COLO668 (cell line): ENCODE data around the gene METRNL.
"Not testable (repeated sequence)": the region's sequence is repeated elsewhere in the genome, so short reads cannot be mapped to it uniquely, and the experiment has no call there.

Source experiments
- DNase-seq: peaks from one replicate; lab custom pipeline; 2025; ENCODE audit not compliant: unreplicated experiment; lab: John Stamatoyannopoulos, UW

METRNL gene

DNA sequence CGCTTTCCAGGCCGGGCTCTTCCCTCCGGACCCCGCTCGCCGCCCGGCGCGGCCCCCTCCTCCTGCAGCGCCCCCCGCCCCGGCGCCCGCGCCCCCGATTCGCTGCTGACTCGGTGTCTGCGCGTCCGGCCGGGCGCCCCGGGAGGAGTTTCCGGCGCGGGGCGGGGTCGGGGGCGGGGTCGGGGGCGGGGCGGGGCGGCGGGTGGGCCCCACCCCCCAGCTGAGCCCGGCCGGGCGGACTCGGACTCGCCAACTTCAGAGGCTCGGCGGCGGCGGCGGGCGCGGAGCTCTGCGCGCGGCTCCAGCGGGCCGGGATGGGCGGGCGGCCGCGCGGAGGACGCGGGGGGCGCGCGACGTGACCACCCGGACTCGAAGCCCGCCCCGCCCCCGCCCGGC, at the start of gene METRNL:
Gene METRNL, plus strand, starts transcription at position 258 of the 396 bp plus-strand sequence. CDS start 207 bp downstream, outside the sequence.
- DNase-seq = peak; percentile 50

DNA sequence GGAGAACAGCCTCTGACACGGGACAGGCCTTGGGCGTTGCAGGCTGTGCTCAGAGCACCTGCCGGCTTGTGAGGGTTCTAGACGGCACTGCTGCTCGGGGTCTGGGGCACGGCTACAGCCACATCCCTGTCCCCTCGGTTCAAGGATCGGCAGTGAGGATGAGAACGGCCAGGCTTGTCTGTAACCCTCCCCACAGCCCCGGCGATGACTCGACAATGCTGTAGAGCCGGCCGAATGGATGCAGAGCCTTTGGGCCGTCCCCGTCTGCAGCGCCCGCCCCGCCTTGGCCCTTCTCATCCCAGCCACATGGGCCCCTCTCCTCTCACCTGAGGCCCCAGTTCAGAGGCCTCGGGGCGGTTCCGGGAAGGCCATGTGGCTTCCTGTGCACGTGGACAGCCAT, 49.0 kb upstream of the METRNL start:
- no peak for DNase-seq

DNA sequence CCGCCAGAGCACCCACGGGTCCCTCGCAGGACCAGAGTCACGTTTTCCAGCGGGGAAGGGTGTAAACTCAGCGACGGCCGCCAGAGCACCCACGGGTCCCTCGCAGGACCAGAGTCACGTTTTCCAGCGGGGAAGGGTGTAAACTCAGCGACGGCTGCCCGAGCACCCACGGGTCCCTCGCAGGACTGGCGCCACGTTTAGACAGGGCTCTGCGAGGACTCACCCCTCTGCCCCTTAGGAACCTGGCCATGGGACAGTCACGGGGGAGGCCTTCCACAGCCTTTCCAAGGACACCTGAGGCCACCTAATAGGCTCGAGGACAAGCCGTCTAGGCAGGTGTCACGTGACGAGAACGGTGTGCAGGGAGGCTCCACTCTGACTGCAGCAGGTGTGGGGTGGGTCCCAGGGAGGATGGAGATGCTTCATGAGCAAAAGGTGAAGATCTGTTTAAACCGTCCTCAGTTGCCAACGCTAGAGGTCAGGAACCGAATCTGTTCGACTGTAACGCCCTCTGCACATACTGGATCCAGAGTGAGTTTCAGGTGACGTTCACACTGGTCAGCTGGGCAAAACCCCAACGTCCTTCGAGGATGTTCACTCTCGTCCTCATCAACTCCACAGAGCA, 48.0 kb upstream of the METRNL start:
- no peak for DNase-seq

GRCh38 chr17:83031946-83032451, 47.4 kb upstream of the METRNL start:
- DNase-seq = not testable (repeated sequence)

- no peak for DNase-seq
Measured at GRCh38 chr17:83032781-83033180, 46.6 kb upstream of the METRNL start.

- no peak for DNase-seq
Measured at GRCh38 chr17:83034525-83034924, 44.9 kb upstream of the METRNL start.

GRCh38 chr17:83035722-83036121, 43.7 kb upstream of the METRNL start:
- DNase-seq = no peak

- DNase-seq = no peak
Measured at GRCh38 chr17:83036193-83036592, 43.2 kb upstream of the METRNL start.

DNA sequence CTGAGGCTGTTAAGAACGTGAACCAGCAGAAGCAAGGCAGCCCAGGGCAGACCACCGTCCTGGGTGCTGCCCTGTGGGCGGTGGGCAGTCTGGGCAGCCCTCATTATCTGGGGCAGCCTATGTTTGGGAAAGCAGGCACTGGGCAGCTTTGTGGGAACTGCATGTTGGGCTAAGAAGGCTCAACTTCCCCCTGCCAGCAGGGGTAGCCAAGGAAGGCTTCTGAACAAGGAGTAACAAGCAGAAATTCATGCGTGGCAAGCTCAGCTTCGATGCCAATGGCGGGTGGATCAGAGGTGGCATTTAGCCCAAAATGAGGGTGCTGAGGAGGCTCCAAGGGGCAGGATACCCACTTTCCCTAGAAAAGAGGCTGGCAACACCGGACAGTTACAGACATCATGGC, 42.7 kb upstream of the METRNL start:
- DNase-seq = no peak

- DNase-seq = no peak
Measured at GRCh38 chr17:83037084-83037873, 42.1 kb upstream of the METRNL start.

GRCh38 chr17:83037874-83038165, 41.6 kb upstream of the METRNL start:
- no peak for DNase-seq

DNA sequence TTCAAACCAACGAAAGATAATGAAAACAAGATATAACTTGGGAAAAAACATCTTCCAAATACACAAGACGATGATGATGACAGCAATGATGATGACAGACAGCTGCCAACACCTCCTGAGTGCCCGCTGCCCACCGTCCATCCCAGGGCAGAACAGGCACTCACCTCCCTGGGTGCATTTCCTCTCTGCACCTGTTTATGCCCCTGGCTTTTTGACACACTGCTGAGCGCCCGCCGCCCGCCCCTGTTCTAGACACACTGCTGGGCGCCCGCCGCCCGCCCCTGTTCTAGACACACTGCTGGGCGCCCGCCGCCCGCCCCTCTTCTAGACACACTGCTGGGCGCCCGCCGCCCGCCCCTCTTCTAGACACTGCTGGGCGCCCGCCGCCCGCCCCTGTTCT, 40.4 kb upstream of the METRNL start:
- not testable (repeated sequence) for DNase-seq

- no peak for DNase-seq
Measured at GRCh38 chr17:83041305-83041704, 38.1 kb upstream of the METRNL start.

GRCh38 chr17:83042522-83043158, 36.8 kb upstream of the METRNL start:
- no peak for DNase-seq

- DNase-seq = not testable (repeated sequence)
Measured at GRCh38 chr17:83044479-83044878, 34.9 kb upstream of the METRNL start.

DNA sequence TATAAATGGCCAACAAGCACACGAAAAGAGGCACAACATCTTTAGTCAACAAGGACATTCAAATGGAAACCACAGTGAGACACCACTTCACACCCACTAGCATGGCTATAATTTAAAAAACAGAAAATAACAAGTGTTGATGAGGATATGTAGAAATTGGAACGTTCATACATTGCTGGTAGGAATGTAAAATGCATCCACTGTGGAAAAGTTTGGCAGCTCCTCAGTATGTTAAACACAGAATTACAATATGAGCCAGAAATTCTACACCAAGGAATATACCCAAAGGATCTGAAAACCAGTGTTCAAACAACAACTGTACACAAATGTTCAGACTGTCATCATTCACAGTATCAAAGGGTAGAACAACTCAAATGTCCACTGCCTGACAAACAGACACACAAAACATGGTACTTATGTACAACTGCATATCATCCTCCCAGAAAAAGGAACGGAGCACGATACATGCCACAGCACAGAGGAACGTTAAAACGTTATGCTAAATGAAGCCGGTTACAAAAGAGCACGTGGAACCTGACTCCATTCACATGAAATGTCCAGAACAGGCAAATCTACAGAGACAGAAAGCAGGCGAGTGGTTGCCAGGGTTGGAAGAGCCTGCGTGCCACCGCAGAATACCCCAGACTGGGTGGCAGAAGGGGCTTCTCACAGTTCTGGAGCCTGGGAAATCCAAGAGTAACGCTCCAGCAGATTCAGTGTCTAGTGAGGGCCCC, 32.8 kb upstream of the METRNL start:
- DNase-seq = no peak

- DNase-seq = no peak
Measured at GRCh38 chr17:83047182-83047478, 32.3 kb upstream of the METRNL start.

DNA sequence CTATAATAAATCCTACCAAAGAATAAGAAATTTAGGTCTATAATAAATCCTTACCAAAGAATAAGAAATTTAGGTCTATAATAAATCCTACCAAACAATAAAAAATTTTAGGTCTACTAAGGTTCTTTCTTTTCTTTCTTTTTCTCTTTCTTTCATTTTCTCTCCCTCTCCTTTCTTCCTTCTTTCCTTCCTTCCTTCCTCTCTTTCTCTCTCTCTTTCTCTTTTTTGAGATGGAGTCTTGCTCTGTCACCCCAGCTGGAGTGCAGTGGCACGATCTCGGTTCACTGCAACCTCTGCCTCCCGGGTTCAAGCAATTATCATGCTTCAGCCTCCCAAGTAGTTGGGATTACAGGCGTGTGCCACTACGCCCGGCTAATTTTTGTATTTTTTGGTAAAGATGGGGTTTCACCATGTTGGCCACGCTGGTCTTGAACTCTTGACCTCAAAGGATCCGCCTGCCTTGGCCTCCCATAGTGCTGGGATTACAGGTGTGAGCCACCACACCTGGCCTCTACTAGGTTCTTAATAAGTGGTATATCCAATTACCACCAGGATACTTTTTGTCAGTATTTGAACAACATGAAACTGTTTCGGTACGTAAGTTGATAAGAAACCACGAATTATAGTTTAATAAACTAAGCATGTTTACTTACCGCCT, 31.5 kb upstream of the METRNL start:
- not testable (repeated sequence) for DNase-seq

DNA sequence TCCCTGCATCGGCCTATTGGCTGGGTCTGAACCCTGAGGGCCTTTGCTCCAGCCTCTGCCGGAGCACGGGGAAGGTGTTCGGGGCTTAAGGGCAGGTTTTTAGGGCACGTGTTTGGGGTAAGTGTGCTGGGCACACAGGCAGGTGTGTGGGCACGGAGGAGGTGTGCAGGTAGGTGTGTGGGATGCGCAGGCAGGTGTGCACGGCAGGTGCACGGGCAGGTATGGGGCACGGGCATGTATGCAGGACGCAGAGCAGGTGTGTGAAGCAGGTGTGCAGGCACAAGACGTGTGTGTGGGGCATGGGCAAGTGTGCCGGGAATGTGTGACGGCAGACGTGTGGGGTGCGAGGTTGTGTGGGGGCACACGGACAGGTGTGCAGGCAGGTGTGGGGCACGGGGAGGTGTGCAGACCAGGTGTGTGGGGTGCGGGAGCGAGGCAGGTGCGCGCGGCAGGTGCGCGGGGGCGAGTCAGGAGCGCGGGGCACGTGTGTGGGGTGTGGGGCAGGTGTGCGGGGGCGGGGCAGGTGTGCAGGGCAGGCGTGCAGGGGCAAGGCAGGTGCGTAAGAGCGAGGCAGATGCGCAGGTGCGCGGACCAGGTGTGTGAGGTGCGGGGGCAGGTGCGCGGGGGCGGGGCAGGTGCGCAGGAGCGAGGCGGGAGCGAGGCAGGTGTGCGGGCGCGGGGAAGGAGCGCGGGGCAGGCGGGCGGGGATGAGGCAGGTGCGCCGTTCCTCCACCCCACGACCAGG, 28.6 kb upstream of the METRNL start:
- peak; percentile 81 for DNase-seq
